H1 (cell line): Measurements from ENCODE around the gene NOS1AP. TPM values are rescaled to one million over a fixed set of nuclear protein-coding genes. Genes with fewer than 3 reads are reported as not detected.

ENCODE experiments used
- CBX5 ChIP-seq: fragments of 300-800, 300-1000 bp; sonication (generic); IDR thresholded peaks from 2 replicates; pipeline ENCODE4 v1.7.1; 2016; ENCODE audit warnings: antibody characterized with exemption, low read length, low read depth
- CHD7 ChIP-seq: fragments of 300-600 bp; sonication (generic); IDR thresholded peaks from 2 replicates; pipeline ENCODE4 v1.7.1; 2012; ENCODE audit warnings: low read length, moderate library complexity, mild to moderate bottlenecking, inconsistent platforms; ENCODE audit not compliant: insufficient replicate concordance
- FOSL1 ChIP-seq: IDR thresholded peaks from 2 replicates; pipeline ENCODE4 v1.6.1; 2011; ENCODE audit warnings: mild to moderate bottlenecking, low read depth, low read length, moderate library complexity; ENCODE audit not compliant: insufficient read depth
- KDM1A ChIP-seq: fragments of 200-600, 300-600 bp; sonication (generic); IDR thresholded peaks from 2 replicates; pipeline ENCODE4 v1.7.1; 2016; ENCODE audit warnings: mild to moderate bottlenecking, low read length, borderline replicate concordance
- NANOG ChIP-seq: IDR thresholded peaks from 2 replicates; pipeline ENCODE4 v1.6.1; 2011; ENCODE audit warnings: low read length, low read depth, mild to moderate bottlenecking, inconsistent platforms; ENCODE audit not compliant: insufficient read depth, poor library complexity, severe bottlenecking
- NRF1 ChIP-seq: IDR thresholded peaks from 2 replicates; pipeline ENCODE4 v1.6.1; 2011; ENCODE audit warnings: mild to moderate bottlenecking, low read depth, low read length, improper control_type of control experiment
- POLR2A ChIP-seq, 2 experiments: IDR thresholded peaks; 1 replicate in 1 of 2; 2 replicates in 1 of 2; pipeline ENCODE4 v1.6.1; 2011; ENCODE audit warnings: low read depth in 2 of 2, low read length in 2 of 2, mild to moderate bottlenecking in 2 of 2; ENCODE audit errors: control extremely low read depth in 1 of 2
- RAD21 ChIP-seq, 2 experiments: IDR thresholded peaks in 1 of 2; conservative IDR thresholded peaks in 1 of 2; 2 replicates each; pipeline ENCODE4 v1.6.1; 2011; ENCODE audit warnings: low read depth in 2 of 2, low read length in 2 of 2, improper control_type of control experiment in 1 of 2, inconsistent platforms in 1 of 2, mild to moderate bottlenecking in 1 of 2, moderate library complexity in 1 of 2
- RXRA ChIP-seq: IDR thresholded peaks from 2 replicates; pipeline ENCODE4 v1.6.1; 2011; ENCODE audit warnings: low read depth, mild to moderate bottlenecking, low read length, moderate library complexity; ENCODE audit not compliant: insufficient read depth
- SIX5 ChIP-seq: IDR thresholded peaks from 2 replicates; pipeline ENCODE4 v1.6.1; 2011; ENCODE audit warnings: mild to moderate bottlenecking, low read depth, low read length
- ZNF274 ChIP-seq: IDR thresholded peaks from 2 replicates; pipeline ENCODE4 v1.7.0; 2012; ENCODE audit warnings: low read length, borderline replicate concordance; ENCODE audit errors: extremely low read depth
- polyA plus RNA-seq, 7 experiments: library from polyadenylated mRNA; depleted of rRNA in 3 of 7; stranded (reverse) in 5 of 7; unstranded in 2 of 7; fragments of >200 nt in 5 of 7; fragments of 200-250 nt in 2 of 7; gene quantifications; 1 replicate in 5 of 7; 2 replicates in 1 of 7; 4 replicates in 1 of 7; pipeline versions ENCODE4 v1.2.1 to v1.2.3, GENCODE V29; 2011 to 2013; ENCODE audit warnings: missing spikeins in 2 of 7, mixed read lengths in 2 of 7
- total RNA-seq: library from RNA; stranded (reverse); fragmentation: NEBNext Ultra II Directional; extraction: Animal tissue kit (Norgen Biotek cat#: 25700); gene quantifications from 2 replicates; pipeline ENCODE4 v1.2.1, GENCODE V29; 2021

Gene NOS1AP
- total and polyA plus RNA-seq, 2 of the 8 experiments (the other 6 are each of a cell fraction or from before 2014, with no cell fraction given) = 2.4 to 12.1 TPM

- TF ChIP-seq CHD7 = no peak
- TF ChIP-seq SIX5 = no peak
- TF ChIP-seq POLR2A (IDR thresholded peaks at IDR 0.05; ENCODE audit: control extremely low read depth in 1 of 2, low read depth in 2 of 2, low read length in 2 of 2) = no peak
- no peak for TF ChIP-seq NANOG
- no peak for TF ChIP-seq CBX5
- no peak for TF ChIP-seq ZNF274
- TF ChIP-seq RXRA = no peak
- TF ChIP-seq RAD21 (IDR thresholded peaks at IDR 0.05 in 1 of 2, conservative IDR thresholded peaks at IDR 0.05 in 1 of 2; ENCODE audit: low read depth in 2 of 2, low read length in 2 of 2) = no peak
- no peak for TF ChIP-seq FOSL1
- TF ChIP-seq KDM1A = no peak
- TF ChIP-seq NRF1 = no peak
Observed at GRCh38 chr1:162138599-162139181, 69.2 kb downstream of the NOS1AP start (continued).
